Non-pigmented ciliary epithelial cell (primary cell): ENCODE data around the gene ZNF836.
A peak's percentile ranks its signal among the peaks of the same experiment; 100 is the strongest.
"Not testable (repeated sequence)": the region's sequence is repeated elsewhere in the genome, so short reads cannot be mapped to it uniquely, and the experiment has no call there.

Experiments
- DNase-seq: peaks from one replicate; pipeline ENCODE4 v3.0.0-alpha.2; 2010; ENCODE audit warnings: low read depth

Gene ZNF836

DNA sequence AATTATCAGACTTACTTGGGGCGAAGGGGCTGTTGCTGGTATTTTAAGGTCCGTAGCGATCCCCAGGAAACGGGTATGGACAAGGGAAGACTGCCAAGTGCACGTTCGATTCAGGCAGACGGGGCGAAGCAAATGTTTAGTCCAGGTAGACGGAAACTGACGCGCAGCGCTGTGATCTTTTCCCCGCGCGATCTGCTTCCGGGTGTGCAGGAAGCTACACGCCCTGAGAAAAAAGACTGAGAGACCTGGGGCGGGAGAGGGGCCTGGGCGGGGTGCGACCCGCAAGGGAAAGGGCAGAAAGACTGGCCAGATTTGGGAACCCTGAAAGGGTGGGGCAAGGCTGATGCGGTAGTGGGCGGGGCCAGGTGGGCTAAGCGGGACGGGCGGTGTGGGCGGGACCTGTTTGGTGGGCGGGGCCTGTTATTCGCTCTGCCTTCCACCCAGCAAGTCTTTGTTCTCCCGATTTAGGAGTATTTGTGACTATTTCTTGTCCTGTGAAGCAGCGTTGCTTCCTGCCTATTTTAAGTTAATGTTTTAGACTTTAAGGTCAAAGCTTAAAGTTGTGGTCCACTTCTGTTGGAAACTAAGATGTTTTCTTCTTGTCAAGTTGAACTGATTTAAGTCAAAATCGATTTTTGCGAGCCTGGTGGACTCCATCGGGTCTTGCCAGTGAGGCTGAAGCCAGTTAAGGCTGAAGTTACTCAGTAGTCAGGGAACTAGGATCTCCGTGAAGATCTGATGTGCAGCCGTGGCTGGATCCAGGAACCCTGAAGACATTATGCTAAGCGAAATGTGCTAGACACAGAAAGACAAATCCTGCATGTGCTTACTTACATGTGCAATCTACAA, at the start of gene ZNF836:
ZNF836 (minus strand) TSS at position 301 of the 849 bp plus-strand sequence. CDS start 3,549 bp downstream, outside the sequence.
- no peak for DNase-seq

DNA sequence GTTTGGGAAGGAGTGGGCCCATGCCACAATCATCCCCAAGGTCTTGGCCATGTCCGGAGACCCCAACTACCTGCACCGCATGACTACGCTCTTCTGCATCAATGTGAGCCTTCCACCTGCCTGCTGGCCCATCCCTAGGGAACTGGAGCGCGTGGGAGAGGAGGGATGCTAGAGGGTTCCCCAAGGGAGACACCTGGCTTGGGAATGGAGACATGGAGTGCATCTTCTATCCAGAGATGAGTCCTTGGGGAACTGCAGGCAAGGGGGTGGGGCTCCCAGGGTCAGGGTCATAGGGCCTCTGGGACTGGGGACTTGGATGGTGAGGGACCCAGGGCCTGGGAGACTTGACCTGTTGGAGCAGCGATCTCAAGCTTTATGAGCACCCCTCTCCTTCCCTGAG, 49.6 kb upstream of the ZNF836 start:
- no peak for DNase-seq

DNA sequence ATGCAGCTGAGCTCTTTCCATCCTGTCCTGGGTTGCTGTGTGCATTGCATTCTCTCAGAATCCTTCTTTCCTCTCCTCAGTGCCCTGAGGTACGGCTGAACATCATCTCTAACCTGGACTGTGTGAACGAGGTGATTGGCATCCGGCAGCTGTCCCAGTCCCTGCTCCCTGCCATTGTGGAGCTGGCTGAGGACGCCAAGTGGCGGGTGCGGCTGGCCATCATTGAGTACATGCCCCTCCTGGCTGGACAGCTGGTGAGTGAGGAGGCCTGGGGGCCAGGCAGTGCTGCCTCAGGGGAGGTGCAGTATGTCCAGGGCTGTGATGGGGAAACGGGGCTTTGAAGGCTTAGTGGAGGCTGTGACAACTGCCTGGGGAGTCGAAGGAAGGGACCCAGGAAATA, 48.2 kb upstream of the ZNF836 start:
- DNase-seq: no peak

DNA sequence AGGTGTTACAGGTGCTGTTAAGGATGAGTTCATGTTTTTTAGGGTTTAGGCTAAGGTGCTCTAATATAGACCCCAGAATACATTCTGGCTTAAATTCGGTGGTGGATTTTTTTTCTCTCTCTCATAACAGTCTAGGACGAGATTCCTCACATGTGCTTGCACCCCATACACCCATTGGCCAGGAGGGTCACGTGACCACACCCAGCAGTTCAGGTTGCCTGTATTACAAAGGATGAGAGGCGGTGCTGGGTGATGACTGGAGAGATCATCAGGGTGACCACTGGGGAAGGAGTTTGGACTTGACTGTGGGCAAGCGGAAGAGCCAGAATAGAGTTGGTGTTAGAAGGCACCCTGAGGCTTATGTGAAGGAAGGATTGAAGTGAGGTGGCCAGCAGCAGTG, 46.2 kb upstream of the ZNF836 start:
- DNase-seq: no peak

DNA sequence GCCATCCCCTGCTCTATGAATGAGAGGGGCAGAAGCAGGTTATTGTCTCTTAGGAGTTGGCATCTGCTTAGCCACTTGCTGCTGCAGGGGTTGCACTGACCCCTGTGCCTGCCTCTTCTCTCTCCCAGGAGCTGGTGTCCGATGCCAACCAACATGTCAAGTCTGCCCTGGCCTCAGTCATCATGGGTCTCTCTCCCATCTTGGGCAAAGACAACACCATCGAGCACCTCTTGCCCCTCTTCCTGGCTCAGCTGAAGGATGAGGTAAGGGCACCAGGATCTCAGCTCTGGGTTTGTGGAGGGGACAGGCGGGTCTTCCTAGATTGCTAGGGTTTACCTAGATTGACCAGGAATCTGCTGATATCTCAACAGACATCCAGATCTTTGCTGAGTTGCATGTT, 45.0 kb upstream of the ZNF836 start:
- DNase-seq: no peak

DNA sequence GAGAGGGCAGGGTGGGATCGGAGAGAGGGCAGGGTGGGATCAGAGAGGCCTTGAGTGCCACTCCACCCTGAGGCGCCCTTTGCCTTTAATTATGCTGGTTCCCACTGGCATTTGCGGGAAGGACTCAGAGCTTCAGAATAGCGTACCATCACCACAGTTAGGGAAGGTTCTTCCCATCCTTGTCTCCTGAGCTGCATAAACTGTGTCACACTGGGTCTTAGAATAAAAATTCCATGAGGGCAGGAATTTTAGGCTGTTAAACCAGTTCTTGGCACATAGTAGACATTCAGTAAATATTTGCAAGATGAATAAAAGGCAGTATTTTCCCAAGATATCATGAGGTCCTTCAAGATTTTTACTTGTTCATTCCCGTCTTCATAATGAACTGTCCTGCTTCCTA, 42.8 kb upstream of the ZNF836 start:
- DNase-seq: no peak

DNA sequence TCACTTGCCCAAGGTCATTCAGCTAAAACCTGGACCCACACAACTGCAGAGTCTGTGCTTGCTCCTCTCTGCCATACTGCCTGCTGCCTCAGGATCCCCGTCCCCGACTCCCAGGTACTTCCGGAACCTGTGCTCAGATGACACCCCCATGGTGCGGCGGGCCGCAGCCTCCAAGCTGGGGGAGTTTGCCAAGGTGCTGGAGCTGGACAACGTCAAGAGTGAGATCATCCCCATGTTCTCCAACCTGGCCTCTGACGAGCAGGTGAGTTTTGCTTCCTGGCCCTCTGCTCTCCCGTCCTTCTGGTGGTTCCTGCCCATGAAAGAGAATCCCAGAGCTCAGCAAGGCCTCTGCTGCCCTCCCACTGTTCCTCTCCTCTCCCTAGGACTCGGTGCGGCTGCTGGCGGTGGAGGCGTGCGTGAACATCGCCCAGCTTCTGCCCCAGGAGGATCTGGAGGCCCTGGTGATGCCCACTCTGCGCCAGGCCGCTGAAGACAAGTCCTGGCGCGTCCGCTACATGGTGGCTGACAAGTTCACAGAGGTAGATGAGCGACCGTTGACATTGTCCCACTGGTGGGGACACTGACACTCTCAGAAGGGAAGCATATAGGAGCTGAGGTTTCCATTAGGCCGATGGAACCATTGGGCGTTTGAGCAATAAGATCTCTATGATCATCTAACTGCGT, 41.3 kb upstream of the ZNF836 start:
- no peak for DNase-seq

DNA sequence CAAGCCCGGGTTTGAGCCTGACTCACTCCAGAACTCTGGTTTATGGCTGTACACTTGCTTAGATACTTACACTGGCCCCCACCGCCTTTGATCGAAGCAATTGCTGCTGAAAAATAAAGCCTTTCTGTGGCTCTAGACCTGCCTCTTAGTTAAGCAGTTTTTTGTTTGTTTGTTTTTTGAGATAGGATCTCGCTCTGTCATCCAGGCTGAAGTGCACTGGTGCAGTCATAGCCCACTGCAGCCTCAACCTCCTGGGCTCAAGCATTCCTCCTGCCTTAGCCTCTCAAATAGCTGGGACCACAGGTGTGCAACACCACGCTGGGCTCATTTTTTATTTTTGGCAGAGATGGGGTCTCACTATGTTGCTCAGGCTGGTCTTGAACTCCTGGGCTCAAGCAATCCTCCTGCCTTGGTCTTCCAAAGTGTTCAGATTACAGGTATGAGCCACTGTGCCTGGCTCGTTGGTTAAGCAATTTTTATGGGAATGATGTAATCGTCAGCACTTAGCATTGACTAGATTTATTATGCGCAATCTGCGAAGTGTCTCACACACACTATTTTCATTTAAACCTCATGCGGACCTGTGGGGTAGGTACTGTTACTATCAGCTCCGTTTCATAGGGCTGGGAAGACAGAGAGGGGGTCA, 40.6 kb upstream of the ZNF836 start:
- no peak for DNase-seq

DNA sequence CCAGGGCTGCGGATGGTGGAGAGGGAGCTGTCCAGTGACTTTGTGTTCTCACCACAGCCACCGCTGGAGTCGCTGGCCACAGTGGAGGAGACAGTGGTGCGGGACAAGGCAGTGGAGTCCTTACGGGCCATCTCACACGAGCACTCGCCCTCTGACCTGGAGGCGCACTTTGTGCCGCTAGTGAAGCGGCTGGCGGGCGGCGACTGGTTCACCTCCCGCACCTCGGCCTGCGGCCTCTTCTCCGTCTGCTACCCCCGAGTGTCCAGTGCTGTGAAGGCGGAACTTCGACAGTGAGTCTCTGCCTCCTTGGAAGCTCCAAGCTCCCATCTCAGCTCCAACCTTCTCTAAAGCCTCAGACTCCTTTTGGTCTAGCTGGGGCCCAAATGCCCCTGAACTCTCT, 39.8 kb upstream of the ZNF836 start:
- DNase-seq: no peak

DNA sequence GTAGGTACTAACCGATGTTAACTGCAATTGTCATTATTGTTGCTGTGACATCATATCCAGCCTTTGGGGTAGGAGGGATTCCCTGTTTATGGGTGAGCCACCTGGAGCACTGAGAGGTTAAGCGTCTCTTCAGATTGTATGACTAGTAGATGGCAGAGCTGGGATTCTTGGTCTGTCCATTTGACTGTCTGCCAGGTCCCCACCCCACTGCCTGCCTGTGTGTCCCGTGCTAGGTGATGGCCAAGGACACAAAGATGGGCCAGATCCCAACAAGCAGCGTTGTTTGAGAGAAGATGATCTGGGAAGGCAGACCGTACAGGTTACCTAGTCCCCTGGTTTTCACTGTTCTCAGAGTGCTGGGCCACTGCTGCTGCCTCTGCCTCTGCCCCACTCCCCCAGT, 35.1 kb upstream of the ZNF836 start:
- no peak for DNase-seq

DNA sequence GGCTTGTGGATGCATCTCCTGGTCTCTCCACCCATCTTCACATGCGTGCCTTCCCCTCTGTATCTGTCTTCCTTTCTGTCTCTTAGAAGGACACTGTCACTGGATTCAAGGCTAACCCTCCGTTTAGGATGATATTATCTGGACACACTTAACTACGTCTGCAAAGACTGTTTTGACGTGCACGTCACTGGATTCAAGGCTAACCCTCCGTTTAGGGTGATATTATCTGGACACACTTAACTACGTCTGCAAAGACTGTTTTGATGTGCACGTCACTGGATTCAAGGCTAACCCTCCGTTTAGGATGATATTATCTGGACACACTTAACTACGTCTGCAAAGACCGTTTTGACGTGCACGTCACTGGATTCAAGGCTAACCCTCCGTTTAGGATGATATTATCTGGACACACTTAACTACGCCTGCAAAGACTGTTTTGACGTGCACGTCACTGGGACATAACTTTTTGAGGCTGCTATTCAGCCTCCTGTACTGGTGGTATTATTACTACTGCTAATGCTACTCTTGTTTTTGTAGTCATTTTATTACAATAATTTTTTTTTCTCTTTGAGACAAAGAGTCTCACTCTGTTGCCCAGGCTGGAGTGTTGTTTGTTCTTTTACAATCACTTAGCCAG, 29.5 kb upstream of the ZNF836 start:
- DNase-seq: not testable (repeated sequence)

DNA sequence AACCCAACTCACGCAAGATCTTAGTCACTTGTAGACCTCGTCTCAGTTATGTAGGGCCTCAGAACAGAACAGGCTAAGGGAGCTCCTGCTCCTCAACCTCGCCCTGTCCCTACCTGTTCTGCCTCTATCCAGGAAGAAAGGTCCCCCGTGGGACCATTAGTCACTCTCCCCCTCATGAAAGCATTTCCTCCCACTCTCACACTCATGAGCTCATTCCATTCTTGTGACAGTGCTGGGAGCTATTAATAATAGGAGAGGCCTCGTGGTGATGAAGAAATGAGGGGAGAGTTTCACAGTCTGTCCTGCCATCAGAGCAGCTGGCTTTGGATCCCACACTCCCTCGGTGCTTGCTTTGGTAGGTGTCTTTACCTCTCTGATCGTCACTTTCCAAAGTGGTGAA, 28.6 kb upstream of the ZNF836 start:
- DNase-seq: peak; percentile 52

DNA sequence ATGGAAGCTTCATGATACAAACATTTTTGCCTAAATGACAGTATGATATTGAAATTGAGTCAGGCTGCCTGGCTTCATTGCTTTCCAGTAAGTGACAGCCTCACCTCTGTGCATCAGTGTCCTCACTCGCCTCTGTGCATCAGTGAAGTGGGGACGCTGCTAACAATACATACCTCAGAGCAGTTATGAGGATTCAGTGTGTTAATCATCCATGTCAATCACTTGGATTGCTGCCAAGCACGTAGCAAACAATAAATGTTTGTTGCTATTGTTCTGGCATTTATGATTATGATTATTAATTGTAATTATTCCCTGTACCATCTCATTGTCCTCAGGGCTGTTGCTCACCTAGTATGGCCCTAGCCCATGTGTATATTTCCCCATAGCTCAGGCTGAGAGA, 27.3 kb upstream of the ZNF836 start:
- no peak for DNase-seq

DNA sequence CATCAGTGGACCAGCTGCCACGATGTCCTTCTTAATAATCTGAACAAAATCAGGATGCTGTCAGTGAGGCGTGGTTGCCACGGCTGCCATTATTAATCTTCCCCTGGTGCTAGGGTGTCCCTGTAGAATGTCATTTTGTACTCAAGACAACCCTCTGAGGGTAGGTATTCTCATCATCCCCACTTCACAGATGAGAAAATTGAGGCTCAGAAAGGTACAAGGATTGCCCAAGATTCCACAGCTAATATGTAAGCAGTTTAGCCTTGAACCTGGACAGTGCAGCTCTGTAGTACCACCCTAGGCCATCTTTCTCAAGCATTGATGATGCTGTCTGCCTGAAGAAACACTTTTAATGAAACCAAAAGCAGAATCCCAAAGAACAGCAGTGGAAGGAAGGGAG, 26.5 kb upstream of the ZNF836 start:
- DNase-seq: no peak

DNA sequence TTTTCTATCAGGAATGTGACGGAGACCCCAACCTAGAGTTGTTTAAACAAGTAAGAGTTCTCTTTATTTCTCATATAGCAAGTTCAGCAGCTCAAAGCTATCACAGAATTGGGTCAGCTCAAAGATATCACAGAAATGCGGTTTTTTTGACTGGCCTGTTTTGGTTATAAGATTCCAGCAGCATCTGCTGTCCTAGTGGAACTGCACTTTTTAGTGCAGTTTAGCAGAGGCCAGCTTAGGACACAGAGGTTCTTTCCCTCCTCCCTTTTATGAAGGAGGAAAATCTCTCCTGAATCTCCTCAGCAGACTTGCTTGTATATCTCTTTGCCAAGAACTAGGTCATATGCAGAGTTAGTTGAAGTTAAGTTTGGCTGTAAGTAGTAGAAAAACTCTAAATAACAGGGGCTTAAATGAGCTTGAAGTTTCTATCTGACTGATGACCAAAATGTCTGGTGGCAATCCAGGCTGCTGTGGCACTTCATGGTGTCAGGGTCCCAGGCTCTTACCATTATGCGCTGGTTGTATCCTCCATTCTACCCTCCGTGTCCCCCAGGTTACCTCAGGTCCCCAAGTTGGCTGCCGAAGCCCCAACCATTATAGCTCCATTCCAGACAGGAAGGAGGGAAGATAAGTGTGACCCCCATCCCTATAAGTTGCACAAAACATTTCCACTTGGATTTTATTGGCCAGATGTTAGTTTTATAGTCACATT, 25.0 kb upstream of the ZNF836 start:
- no peak for DNase-seq

DNA sequence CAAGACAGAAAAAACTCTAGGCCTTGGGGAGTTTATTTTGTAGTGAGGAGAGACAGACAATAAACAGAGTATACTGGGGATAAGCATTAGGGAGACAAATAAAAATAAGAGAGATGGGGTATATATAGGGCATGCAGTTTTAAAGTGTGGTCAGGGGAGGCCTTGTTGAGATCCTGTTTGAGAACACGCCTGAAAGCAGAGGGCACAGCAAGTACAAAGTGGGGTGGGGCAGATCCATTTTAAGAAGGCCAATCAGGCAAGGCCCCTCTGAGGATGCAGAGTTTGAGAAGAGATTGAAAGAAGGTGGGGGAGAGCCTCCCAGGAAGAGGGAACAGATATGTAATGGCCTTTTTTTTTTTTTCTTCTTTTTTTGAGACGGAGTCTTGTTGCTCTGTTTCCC, 20.5 kb upstream of the ZNF836 start:
- DNase-seq: no peak

DNA sequence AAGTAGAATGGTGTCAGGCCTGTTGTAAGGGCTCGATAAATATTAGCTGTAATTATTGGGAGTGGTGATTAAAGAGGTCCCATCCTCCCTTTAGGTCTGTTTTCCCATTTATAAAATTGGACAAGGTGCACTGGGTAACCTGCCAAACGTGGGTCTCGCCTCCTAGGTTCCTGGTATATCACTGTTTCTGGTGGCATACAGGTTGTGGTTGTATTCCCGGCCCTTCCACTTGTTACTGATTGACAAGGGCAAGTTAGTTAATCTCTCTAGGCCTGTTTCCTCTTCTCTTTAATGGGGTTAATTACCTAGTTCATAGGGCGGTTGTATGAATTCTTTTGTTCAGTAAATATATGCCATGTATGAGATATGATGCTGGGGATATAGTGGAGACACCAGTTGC, 20.0 kb upstream of the ZNF836 start:
- DNase-seq: no peak

DNA sequence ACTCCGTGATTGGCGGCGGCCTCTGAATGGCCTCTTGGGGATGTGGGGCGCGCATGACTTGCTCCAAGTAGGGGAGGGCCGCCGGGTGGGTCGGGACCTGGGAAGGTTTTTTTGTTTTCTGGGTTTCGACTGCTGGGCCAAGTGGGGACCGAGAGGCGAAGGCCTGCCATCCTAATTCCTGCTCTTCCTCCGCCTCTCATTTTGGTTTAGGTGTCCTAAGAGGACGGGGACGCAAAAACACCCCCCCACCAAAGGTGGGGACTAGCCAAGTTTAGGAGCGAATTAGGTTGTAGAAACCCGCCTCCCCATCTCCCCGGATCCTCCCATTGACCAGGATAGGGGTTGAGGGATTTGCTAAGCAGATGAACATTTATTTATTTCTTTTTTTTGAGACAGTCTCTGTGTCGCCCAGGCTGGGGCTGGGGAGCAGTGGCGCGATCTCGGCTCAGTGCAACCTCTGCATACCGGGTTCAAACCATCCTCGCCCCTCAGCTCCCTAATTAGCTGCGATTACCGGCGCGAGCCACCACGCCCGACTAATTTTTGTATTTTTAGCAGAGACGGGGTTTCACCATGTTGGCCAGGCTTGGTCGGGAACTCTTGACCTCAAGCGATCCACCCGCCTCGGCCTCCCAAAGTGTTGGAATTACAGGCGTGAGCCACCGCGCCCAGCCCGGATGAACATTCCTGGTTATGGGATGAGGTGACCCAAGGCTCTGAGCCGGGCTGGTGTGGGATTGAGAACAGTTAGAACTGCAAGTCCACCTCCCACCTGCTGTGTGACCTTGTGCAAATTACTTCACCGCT, 19.3 kb upstream of the ZNF836 start:
- DNase-seq: no peak

DNA sequence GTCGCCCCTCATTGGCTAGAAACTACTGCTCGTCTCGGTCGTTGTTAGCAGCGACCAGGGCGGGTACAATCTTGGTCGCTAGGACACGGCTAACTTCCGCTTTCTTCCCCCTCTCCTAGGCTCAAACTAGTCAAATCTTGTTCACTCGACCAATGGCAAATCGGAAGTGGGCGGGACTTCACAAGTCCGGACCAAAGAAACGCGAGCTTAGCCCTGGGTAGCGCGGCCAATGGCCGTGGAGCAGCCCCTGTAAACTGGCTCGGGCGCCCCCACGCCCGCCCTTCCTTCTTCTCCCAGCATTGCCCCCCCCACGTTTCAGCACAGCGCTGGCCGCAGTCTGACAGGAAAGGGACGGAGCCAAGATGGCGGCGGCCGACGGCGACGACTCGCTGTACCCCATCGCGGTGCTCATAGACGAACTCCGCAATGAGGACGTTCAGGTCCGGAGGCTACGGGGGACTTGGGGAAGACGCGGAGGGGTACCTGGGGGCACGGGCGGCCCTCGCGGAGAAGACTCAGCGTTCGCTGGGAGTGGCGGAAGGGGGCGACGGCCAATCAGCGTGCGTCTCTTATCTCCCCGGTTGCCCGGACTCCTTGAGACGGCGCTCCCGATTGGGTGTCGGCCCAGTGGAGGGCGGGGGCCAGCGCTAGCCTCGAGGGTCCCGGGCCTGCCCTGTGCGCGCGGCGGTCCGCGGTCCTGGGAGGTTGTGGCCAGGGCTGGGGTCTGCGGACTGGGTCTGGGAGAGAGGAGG, 18.5 kb upstream of the ZNF836 start, which contains the start of gene PPP2R1A:
PPP2R1A (plus strand) TSS at position 318 of the 752 bp plus-strand sequence; CDS start at position 363, 45 bp downstream.
- peak; percentile 100 for DNase-seq
